GM19455 (cell line): ENCODE results near the gene ZNF175.

Source experiments
- ATAC-seq: cut with Tn5 transposase; IDR thresholded peaks from one replicate; pipeline ENCODE4 v1.9.1; 2021; ENCODE audit not compliant: unreplicated experiment

ZNF175 gene

DNA sequence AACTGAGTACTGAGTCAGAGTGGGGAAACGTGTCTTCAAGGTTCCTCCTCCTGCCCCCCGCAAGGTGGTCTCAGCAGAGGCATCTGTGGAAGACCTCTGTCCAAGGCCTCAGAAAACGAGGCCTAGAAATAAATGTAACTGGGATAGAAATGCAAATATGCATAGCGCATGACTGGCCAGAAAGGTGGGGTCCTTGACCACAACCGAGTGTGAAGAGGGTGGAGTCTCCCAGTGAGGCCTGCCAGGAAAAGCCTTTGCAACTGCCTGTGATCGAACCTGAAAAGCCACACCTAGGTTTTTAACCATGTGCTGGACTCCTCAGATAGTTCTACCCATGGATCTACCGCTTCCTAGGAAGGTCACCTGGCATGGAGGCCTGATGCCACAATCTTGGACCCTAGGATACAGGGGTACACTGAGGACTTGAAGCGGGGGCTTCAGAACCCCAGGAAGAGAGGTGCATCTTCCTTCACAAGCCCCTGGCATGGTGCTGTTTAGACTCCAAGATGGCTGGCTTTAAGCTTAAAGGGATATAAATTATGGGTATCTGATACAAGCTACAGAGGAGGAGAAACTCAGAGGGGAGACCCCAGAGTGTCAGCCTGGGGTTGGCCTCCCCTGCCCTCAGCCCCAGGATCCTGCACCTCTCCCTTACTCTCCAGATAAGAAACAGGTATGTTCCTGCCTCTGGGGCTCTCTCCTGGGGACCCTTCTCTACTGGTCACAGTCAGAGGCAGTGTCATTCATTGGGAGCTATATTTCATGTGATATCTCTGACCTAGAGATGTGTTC, 21.4 kb upstream of the ZNF175 start:
- no peak for ATAC-seq

DNA sequence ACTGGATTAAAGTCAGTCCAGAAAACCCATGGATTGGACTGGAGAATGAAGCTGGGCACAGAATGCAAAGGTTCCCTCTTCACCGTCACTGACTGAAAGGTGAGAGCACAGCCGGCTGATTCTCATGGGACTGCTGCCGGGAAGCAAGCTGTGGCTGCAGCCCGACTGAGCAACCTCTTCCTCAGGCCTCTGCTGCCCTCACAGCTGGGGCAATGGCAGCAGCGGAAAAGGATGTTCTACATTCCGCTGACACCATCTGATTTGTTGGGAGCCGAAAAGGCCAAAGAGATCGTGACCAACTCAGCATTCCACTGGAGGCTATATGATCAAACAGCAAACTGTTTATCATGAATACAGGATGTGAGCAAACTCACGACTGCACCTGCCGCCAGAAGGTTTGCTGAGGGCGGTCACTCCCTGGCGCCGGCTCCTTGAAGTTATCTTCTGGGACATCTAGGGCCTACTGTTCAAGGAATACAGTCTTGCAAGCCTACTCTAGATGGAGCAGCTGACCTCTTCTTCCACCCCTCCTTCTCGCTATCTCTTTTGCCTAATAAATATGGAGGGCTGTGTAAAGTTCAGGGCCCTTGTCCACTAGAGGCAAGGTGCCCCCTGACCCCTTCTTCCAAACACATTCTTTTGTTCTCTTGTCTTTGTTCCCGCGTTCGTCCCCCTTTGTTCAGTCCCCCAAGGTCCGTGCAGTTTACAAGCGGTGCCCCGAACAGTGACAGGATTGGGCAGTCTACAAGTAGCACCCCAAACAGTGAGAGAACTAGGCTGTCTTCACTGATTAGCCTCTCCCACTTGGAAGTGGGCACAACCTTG, 20.0 kb upstream of the ZNF175 start:
- ATAC-seq: no peak

DNA sequence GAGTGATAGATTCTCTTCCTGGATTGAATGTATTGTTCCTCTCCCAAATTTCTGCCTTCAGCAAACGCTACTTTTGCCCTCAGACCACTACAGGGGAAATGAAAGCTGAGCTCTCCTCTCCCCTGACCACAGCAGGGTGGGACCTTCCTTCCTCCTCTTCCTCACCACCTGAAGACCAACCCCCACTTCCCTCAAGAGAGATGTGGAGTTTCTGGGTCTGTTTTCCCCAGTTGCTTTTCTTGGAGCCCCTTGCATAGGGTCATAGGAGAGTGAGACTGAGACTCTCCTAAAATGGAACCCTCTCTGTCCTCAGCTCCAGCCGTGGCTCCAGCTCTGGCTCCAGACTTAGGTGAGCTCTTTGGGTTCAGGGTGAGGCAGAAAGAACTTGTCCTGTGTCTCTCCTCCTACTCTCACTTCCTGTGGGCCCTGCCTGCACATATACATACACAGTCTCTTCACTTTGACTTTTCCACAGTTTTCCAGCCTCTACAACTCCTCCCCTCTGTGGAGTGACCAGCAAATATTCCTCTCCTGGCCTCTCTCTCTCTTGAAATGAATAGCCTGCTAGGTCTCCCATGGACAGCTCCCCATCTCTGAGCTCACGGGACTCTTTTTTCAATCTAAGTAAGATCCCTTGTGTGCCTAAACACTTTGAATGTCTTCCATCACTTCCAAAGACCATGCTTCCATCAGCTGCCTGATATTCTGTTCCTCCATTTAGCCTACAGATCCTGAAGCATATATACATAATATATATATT, 19.2 kb upstream of the ZNF175 start:
- ATAC-seq: no peak

DNA sequence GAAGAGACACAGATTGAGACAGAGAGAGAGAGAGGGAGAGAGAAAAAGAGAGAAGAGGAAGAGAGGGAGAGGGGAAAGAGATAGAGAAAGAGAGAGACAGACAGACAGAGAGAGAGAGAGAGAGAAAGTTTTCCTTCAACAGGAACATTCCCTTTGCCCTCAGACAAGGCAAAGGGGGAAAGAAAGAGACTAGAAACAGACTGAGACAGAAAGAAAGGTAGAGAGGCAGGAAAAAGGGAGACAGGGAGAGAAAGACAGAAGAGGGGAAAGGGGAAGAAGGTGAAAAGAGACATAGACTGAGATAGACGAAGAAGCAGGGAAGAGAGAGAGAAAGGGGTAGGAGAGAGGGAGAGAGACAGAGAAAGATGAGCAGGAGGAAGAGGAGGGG, 18.5 kb upstream of the ZNF175 start:
- no peak for ATAC-seq

DNA sequence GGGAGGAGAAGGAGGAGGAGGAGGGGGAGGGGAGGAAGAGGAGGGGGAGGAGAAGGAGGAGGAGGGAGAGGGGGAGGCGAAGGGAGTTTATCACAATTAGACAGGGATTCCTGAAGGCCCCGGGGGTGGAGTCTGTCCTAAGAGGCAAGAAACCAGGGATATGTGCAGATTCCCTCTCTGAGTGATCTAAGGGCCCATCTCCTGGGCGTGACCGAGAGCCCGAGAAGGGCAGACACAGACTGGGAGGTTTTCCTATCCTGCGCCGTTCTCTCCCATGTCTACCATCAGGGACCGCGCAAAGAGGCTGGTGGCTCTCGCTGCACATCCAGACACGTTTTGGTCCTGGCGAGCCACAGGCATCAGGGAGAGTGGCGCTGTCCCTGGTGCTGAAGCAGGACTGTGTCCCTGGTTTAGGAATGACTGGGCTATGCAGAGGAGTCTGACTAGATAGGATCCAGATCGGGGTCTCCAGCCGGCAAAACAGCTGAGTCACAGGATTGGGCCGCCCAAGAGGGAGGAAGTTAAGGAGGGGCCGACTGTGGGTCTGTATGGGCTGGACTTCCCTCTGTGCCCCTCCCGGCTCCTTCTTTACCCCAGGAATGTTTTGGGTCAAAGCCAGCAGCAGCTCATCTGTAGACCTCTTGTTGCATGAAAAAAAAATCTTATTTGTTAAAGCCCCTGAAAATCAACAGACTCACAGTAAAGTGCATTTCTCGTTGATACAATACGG, 17.9 kb upstream of the ZNF175 start:
- no peak for ATAC-seq

DNA sequence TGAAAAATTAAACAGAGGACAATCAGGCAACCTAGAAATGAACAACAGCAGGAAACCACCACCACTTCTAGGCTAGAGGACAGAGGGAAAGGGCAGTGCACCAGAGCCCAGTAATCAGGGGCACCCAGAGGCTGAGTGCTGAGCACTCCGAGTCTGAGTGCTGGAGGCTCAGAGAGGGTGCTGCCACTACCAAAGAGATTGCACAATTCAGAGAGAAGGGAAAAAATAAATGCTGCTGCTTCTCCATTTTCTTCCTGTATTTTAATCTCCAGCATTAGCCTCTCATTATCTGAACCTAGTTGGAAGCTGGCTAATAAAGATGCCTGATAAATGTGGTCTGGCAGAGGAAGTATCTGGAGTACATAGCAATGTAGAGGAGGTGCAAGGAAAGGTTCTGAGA, 11.8 kb upstream of the ZNF175 start:
- ATAC-seq: no peak

DNA sequence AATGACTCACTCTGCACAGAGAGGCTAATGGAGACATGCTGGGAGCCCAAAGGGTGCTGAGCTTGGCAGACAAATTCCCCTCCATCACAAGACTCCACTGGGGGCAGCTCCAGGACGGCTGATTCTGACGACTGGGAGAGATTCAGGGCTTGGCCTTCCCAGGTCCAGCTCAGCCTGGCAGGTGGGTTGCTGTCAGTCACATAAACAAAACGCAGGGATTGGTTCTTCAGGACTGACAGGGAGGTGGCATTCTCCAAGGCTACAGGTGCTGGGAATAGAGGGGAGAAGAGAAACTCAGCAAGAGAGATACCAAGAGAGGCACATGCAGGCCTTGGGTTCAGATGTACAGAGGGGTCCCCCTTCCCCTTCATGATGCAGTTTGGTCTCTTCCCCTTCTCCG, 10.7 kb upstream of the ZNF175 start:
- no peak for ATAC-seq

DNA sequence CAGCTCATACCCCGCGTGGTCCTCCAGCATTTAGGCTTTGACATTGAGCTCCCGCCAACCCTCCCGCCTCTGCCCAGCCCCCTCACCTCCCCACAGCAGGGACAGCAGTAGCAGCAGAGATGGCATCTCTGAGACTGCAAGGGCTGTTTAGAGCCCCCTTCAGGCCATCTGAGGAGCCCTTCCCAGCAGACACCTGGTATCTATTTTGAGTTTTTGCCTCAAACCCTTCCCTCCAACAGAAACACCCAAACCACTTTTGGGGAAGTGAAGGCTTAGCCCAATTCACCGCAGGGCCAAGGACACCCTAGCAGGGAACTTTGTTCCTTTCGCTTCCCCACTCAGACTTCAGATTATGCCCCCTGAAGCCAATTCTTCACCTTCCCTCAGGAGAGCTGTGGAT, 6.3 kb upstream of the ZNF175 start:
- no peak for ATAC-seq

DNA sequence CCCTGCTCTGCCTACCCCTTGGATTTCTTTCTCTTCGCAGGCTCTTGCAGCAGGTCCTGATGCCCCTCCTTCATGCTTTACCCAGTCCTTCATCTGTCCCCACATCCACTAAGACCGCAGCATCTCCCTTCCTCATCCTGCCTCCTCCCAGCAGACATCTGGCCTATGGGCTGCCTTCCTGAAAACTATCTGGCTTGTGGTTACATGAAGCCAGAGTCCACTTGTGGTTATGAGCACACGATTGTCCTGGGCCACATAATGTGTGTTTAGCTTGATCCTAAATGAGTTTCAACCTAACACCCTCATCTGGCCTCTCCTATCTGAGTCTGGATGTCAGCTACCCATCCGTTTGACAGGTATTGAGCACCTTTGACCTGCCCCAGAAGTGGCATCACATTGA, 5.5 kb upstream of the ZNF175 start:
- ATAC-seq: no peak

DNA sequence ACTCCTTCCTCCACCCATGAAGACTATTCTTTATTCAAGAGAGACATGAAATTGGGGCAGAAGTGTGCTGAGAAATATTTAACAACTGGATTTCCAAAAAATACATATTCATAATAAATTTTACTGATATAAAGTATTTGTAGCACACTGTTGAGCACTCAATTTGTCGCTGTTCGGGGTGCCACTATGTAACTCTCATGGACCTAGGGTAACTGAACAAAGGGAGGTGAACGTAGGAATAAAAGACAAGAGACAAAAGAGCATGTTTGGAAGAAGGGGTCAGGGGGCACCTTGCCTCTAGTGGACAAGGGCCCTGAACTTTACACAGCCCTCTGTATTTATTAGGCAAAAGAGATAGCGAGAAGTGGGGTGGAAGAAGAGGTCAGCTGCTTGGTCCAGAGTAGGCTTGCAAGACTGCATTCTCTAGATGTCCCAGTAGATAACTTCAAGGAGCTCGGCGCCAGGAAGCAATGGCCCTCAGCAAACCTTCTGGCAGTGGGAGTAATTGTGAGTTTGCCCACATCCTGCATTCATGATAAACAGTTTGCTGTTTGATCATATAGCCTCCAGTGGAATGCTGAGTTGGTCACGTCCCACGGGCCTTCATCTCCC, 4.5 kb upstream of the ZNF175 start:
- ATAC-seq: no peak

DNA sequence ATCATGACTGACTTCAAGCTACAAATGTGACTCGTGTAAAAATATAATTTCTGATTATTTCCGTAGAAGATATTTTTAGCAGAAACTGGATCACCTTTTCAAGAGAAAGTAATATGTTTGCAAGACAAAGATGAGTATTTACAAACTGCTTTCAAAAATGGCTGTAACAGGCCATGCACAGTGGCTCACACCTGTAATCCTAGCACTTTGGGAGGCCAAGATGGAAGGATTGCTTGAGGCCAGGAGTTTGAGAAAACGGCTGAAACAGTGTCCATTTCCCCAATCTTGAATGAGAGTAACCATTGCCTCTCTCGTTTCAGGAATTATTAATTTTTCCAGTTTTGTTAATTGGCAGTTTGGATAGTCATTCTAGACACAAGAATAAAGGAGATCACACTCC, 3.5 kb upstream of the ZNF175 start:
- ATAC-seq: no peak

DNA sequence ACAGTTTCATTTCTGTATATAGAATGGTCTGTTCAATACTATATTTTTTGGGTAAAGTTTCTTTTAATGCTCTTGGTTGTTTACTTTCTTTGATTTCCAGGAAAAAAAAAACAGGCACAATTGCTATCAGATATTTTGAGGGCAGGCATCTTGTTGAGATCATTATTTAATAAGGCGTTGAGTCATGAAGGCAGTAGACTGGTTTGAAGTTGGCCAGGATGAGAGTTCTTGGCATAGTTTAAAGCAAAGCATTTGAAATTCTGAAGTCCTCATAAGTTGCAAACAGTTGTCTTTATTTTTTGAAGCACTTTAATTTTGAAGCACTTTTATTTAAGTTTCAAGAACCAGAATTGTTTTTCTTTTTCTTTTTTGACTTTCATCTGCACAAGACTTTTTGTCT, 2.6 kb upstream of the ZNF175 start:
- ATAC-seq: no peak

DNA sequence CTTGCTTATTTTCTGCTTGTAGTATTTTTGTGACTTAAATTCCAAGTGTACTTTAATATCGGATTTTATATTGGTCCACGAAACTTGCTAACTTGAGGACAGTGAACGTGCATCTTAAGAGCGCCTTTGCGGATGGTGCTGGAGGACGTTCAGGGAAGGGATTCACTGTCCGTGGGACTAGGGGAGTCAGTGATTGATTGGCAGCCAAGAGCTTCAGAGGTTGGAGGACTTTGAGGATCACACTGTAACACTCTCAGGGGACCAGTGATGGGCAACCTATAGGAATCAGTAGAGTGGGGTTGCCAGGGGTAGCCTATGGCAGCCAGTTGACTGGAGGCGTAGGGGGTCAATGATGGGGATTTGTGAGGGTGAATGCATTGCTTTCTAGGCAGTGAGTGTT, 516 bp downstream of the ZNF175 start:
- ATAC-seq: no peak

DNA sequence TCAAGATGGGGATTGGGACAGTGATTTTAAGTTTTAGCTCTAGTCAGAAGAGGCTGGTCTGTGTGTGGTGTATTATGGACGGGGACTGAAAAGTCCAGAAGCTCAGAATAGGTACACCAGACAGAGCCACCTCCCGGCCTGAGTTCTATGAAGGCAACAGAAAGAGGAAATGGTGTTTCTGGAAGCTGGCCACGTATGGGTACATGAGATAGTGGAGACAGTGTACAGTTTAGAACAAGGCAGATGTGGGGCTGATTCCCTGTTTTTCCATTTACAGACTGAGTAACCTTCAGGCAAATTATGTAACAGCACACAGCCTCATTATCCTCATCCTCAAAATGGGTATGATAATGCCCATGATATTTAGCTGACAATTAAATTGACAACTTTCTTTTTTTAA, 1.3 kb downstream of the ZNF175 start:
- ATAC-seq: no peak

DNA sequence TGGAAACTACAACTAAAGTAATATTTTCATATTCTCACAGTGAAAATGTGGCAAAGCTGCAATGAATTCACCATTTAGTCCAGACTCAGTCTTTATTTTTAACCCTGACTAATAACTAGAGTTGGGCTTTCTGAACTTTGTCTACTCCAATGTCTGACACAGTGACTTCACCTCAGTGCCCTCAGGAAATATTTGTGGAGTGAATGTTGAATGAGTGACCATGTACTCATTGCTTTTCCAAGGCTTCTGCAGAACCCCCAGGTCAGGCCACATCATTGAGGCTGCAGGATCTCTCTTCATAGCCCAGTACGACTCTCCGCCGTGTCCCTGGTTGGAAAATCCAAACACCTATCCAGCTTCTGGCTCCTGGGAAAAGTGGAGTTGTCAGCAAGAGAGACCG, 1.8 kb downstream of the ZNF175 start:
- no peak for ATAC-seq

DNA sequence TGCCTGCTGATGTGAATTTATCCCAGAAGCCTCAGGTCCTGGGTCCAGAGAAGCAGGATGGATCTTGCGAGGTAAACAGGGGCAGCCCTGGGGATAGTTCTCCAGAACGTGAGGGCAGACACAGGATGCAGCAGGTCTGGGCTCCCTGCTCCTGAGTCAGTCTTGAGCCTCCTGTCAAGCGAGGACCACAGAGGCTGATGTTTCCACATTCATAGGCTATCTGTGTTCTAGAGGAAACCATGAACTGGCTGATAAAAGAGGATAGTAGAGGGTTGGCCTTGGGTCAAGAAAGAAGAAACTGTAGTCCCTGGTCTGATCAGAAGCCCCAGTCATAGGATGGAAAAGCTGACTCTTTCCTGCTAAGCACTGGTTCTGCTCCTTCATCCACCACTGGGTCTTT, 2.2 kb downstream of the ZNF175 start:
- ATAC-seq: no peak

DNA sequence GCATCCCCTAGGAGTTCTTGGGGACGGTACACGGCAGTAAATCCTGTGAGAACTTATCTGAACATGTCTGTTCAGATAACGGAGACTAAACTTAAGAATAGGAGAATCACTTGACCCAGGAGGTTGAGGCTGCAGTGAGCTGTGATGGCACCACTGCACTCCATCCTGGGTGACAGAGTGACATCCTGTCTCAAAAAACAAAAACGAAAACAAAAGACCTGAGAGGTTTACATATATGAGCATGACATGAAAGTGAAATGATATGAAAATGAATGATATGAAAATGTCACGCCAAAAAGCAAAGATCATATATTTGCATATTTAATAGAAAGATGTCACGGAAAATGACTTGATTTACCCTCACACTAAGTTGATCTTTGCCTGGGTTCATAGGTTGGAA, 5.8 kb downstream of the ZNF175 start:
- no peak for ATAC-seq

DNA sequence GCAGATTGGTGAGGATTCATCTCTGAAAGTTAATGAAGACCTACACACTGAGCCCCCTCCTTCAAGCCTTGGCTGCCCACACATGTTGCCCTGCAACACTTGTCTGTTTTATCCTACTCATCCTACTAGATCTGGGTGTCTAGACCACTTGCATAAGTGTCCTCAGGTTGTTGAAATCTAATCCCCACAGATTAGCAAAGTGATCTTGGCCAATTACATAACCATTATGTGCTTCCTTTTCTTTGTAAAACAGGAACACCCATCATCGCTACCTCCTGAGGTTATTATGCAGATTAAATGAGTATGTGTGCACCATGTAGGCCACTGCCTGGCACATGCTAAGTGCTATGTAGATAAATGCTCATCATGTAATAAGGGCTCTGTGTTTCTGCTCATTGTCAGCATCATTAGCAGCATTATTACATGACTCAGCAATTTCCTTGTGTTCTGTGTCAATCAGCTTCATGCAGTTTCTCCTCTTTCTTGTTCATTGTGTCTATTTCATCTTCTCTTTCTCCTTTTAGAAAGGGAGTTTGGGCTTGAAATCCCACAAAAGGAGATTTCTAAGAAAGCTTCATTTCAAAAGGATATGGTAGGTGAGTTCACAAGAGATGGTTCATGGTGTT, 15.1 kb downstream of the ZNF175 start:
- no peak for ATAC-seq

DNA sequence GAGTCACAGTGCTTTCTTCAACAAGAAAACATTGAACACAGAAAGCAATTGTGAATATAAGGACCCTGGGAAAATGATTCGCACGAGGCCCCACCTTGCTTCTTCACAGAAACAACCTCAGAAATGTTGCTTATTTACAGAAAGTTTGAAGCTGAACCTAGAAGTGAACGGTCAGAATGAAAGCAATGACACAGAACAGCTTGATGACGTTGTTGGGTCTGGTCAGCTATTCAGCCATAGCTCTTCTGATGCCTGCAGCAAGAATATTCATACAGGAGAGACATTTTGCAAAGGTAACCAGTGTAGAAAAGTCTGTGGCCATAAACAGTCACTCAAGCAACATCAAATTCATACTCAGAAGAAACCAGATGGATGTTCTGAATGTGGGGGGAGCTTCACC, 15.7 kb downstream of the ZNF175 start:
- no peak for ATAC-seq
